Measurements from ENCODE around the gene ACTA1. TPM values are rescaled to one million over a fixed set of nuclear protein-coding genes. Genes with fewer than 3 reads are reported as not detected.

ACTA1 gene
- polyA plus RNA-seq, 1 donor from 2014 or later = 1.0 TPM

DNA sequence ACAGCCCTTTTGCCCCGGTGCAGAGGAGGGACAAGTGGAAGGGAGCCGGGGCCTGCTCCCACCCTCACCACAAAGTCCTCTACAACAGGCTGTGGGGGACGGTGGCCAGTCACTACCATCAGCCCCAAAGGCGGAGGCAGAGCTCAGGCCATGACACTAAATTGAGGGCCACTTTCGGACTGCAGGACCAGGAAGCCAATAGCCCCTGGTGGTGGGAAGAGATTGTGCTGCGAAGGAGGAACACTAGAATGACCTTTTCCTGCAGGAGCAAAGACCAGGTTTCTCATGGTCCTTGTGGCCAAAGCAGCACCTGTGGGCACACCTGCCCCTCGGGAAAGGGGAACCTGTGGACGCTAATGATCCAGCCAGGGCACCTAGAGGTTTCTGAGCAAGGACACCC lies 30.3 kb downstream of the ACTA1 start:
- Histone ChIP-seq H3K9ac (ENCODE audit: low read length) (no peak overlapping the region), H3F3A (ENCODE audit: insufficient read depth, low read length, poor library complexity, severe bottlenecking) (no peaks in the 10 kb centered on the region), H3K79me2 (replicated peaks; ENCODE audit: insufficient read depth, low read length) (no peaks in the 10 kb centered on the region), H3K27ac (ENCODE audit: low read length) (no peak overlapping the region), H4K20me1 (ENCODE audit: insufficient read depth) (no peaks in the 10 kb centered on the region), H3K4me3 (ENCODE audit: low read length) (no peak overlapping the region), H3K9me3 (ENCODE audit: low read length) (no peaks in the 10 kb centered on the region), H3K4me2 (ENCODE audit: low read length) (no peak overlapping the region), H3K9me2 (ENCODE audit: insufficient read depth, low read length) (no peaks in the 10 kb centered on the region), H2AFZ (ENCODE audit: low read depth, low read length) (no peak overlapping the region), H3K27me3 (ENCODE audit: insufficient read depth, low read depth, low read length) (peaks cover 13% of the 10 kb centered on the region), H3K36me3 (ENCODE audit: insufficient read depth, low read length) (no peaks in the 10 kb centered on the region)
- TF ChIP-seq, protein P1, sequence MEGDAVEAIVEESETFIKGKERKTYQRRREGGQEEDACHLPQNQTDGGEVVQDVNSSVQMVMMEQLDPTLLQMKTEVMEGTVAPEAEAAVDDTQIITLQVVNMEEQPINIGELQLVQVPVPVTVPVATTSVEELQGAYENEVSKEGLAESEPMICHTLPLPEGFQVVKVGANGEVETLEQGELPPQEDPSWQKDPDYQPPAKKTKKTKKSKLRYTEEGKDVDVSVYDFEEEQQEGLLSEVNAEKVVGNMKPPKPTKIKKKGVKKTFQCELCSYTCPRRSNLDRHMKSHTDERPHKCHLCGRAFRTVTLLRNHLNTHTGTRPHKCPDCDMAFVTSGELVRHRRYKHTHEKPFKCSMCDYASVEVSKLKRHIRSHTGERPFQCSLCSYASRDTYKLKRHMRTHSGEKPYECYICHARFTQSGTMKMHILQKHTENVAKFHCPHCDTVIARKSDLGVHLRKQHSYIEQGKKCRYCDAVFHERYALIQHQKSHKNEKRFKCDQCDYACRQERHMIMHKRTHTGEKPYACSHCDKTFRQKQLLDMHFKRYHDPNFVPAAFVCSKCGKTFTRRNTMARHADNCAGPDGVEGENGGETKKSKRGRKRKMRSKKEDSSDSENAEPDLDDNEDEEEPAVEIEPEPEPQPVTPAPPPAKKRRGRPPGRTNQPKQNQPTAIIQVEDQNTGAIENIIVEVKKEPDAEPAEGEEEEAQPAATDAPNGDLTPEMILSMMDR (IDR thresholded peaks at IDR 0.05; ENCODE audit: poor library complexity, severe bottlenecking) = no peak
- TF ChIP-seq RAD21 (conservative IDR thresholded peaks at IDR 0.05) (no peak), POLR2AphosphoS5 (IDR thresholded peaks at IDR 0.05) (no peak), SMC3 (conservative IDR thresholded peaks at IDR 0.05; ENCODE audit: poor library complexity) (no peak), MXI1 (conservative IDR thresholded peaks at IDR 0.05; ENCODE audit: poor library complexity, severe bottlenecking) (no peak), TAF1 (IDR thresholded peaks at IDR 0.05; ENCODE audit: low read depth) (no peak), EP300 (conservative IDR thresholded peaks at IDR 0.05; ENCODE audit: poor library complexity, severe bottlenecking) (no peak), EZH2 (IDR thresholded peaks at IDR 0.05; ENCODE audit: borderline replicate concordance, insufficient read depth, low read length, poor library complexity, severe bottlenecking) (no peak)
- TF ChIP-seq, protein P2, sequence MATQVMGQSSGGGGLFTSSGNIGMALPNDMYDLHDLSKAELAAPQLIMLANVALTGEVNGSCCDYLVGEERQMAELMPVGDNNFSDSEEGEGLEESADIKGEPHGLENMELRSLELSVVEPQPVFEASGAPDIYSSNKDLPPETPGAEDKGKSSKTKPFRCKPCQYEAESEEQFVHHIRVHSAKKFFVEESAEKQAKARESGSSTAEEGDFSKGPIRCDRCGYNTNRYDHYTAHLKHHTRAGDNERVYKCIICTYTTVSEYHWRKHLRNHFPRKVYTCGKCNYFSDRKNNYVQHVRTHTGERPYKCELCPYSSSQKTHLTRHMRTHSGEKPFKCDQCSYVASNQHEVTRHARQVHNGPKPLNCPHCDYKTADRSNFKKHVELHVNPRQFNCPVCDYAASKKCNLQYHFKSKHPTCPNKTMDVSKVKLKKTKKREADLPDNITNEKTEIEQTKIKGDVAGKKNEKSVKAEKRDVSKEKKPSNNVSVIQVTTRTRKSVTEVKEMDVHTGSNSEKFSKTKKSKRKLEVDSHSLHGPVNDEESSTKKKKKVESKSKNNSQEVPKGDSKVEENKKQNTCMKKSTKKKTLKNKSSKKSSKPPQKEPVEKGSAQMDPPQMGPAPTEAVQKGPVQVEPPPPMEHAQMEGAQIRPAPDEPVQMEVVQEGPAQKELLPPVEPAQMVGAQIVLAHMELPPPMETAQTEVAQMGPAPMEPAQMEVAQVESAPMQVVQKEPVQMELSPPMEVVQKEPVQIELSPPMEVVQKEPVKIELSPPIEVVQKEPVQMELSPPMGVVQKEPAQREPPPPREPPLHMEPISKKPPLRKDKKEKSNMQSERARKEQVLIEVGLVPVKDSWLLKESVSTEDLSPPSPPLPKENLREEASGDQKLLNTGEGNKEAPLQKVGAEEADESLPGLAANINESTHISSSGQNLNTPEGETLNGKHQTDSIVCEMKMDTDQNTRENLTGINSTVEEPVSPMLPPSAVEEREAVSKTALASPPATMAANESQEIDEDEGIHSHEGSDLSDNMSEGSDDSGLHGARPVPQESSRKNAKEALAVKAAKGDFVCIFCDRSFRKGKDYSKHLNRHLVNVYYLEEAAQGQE (IDR thresholded peaks at IDR 0.05; ENCODE audit: borderline replicate concordance) = no peak

DNA sequence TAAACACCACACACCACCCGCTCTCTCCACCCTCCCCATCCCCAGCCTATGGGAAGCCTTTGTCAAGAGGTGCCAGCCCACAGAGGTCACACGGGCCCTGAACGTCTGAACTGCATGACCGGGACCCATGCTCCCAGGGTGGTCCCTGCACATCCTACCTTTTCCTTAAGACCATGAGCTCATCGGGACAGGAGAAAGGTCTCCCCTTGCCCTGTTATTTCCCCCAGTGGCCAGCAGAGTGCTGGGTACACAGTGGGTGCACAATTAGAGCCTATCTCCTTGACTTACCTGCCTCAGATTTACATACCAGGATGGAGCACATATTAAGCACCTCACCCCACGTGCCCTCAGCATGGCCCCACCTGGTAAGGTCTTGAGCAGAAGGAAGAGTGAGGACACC lies 30.9 kb downstream of the ACTA1 start:
- H2AFZ ChIP-seq (ENCODE audit: low read depth, low read length) = no peak overlapping the region

More for the DNA sequence above, 30.9 kb downstream of the ACTA1 start:
- no peak for TF ChIP-seq POLR2AphosphoS5 (IDR thresholded peaks at IDR 0.05)
- TF ChIP-seq MXI1 (conservative IDR thresholded peaks at IDR 0.05; ENCODE audit: poor library complexity, severe bottlenecking) = no peak
- TF ChIP-seq TAF1 (IDR thresholded peaks at IDR 0.05; ENCODE audit: low read depth) = no peak
- TF ChIP-seq, protein P1 (IDR thresholded peaks at IDR 0.05; ENCODE audit: poor library complexity, severe bottlenecking) = no peak
- no peak for TF ChIP-seq EZH2 (IDR thresholded peaks at IDR 0.05; ENCODE audit: borderline replicate concordance, insufficient read depth, low read length, poor library complexity, severe bottlenecking)
- TF ChIP-seq RAD21 (conservative IDR thresholded peaks at IDR 0.05) = no peak
- TF ChIP-seq EP300 (conservative IDR thresholded peaks at IDR 0.05; ENCODE audit: poor library complexity, severe bottlenecking) = no peak
- TF ChIP-seq SMC3 (conservative IDR thresholded peaks at IDR 0.05; ENCODE audit: poor library complexity) = no peak
- TF ChIP-seq, protein P2 (IDR thresholded peaks at IDR 0.05; ENCODE audit: borderline replicate concordance) = no peak
- H3K27ac ChIP-seq (ENCODE audit: low read length) = no peak overlapping the region
- H3K79me2 ChIP-seq (replicated peaks; ENCODE audit: insufficient read depth, low read length) = no peaks in the 10 kb centered on the region
- no peak overlapping the region for H3K9ac ChIP-seq (ENCODE audit: low read length)
- no peaks in the 10 kb centered on the region for H3K36me3 ChIP-seq (ENCODE audit: insufficient read depth, low read length)
- H3K9me2 ChIP-seq (ENCODE audit: insufficient read depth, low read length) = no peaks in the 10 kb centered on the region
- peaks cover 13% of the 10 kb centered on the region for H3K27me3 ChIP-seq (ENCODE audit: insufficient read depth, low read depth, low read length)
- H3K4me2 ChIP-seq (ENCODE audit: low read length) = no peak overlapping the region
- H3F3A ChIP-seq (ENCODE audit: insufficient read depth, low read length, poor library complexity, severe bottlenecking) = no peaks in the 10 kb centered on the region
- H3K9me3 ChIP-seq (ENCODE audit: low read length) = no peaks in the 10 kb centered on the region
- H3K4me3 ChIP-seq (ENCODE audit: low read length) = no peak overlapping the region
- no peaks in the 10 kb centered on the region for H4K20me1 ChIP-seq (ENCODE audit: insufficient read depth)

Measured in neural cell (in vitro differentiated cells).